ENCODE data around the gene RASD2. TPM values are rescaled to one million over a fixed set of nuclear protein-coding genes. Genes with fewer than 3 reads are reported as not detected.

The RASD2 gene
- total RNA-seq, 4 donors from 2014 or later, result 0.06 to 0.26 (median 0.19) TPM; not detected in 1

DNA sequence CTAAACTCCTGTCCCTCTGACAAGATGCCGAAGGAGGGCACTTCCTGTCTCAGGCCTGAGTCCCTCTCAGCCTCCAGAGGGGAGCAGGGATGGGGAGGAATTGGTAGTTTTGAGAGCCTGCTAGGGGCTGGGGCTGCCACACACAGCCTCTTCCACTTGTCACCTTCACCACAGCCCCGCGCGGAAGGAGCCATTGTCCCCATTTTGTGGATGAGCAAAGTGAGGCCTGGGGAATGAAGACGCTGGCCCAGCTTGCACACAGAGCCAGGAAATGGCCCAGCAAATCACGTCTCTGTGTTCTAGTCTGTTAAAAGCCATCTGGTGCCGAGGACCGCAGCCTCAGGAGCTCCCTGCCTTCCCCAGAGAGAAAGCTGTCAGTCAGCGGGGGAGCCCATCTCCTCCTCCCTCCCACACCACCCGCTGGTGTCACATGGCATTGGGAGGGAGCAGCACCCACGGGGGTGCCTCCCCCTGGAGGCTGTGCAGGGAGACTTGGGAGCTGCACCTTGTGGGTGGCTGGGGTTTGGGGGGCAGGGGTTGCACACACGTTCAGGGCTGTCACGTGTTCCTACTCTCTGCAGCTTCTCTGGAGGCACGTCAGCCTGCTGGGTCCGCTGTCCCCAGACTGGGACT lies 34.6 kb downstream of the RASD2 start:
- Histone ChIP-seq H3K27me3 (peaks cover 0 to 35% (median 0%) of the 10 kb centered on the region in 4 donors), H3K36me3 (no peaks in the 10 kb centered on the region), H3K9me3 (no peaks in the 10 kb centered on the region), H3K4me1 (no peaks in the 10 kb centered on the region), H3K4me3 (no peak overlapping the region), H3K27ac (no peak overlapping the region)
- intact Hi-C loops (cut with DNase I), result no loop called here
- TF ChIP-seq, protein P1, sequence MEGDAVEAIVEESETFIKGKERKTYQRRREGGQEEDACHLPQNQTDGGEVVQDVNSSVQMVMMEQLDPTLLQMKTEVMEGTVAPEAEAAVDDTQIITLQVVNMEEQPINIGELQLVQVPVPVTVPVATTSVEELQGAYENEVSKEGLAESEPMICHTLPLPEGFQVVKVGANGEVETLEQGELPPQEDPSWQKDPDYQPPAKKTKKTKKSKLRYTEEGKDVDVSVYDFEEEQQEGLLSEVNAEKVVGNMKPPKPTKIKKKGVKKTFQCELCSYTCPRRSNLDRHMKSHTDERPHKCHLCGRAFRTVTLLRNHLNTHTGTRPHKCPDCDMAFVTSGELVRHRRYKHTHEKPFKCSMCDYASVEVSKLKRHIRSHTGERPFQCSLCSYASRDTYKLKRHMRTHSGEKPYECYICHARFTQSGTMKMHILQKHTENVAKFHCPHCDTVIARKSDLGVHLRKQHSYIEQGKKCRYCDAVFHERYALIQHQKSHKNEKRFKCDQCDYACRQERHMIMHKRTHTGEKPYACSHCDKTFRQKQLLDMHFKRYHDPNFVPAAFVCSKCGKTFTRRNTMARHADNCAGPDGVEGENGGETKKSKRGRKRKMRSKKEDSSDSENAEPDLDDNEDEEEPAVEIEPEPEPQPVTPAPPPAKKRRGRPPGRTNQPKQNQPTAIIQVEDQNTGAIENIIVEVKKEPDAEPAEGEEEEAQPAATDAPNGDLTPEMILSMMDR (IDR thresholded peaks at IDR 0.05), result no peak
- TF ChIP-seq POLR2A (IDR thresholded peaks at IDR 0.05), result no peak
- no peak for DNase-seq
- WGBS, 2 donors, result 77% methylated on average over 5 of the region's 15 CpGs; no CpG with 5 or more reads in 1 of the 2 donors

DNA sequence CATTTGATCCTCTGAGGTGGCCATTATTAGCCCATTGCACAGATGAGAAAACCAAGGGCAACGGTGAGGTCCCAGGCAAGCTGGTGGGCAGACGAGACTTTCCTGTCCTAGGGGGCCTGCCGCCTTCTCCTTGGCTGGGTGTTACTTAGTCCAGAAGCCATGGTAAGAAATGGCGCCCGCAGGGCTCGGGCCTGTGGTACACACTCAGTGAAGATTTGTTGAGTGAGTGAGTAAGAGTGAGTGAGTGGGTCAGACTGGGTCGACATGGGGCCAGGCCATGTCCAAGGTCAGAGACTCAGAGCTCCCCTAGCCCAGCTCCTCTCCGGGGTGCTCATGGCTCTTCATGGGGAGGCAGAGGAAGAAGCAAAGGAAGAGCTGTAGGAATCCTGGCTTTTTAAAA lies 36.0 kb downstream of the RASD2 start:
- TF ChIP-seq POLR2A (IDR thresholded peaks at IDR 0.05), result no peak
- TF ChIP-seq, protein P1 (IDR thresholded peaks at IDR 0.05), result no peak
- 77 to 91% methylated on average over 5 to 7 of the region's 8 CpGs for WGBS, 2 donors
- no peak overlapping the region for H3K27ac ChIP-seq
- H3K36me3 ChIP-seq, result no peaks in the 10 kb centered on the region
- no peaks in the 10 kb centered on the region for H3K9me3 ChIP-seq
- H3K4me3 ChIP-seq, result no peak overlapping the region
- DNase-seq, result no peak
- H3K4me1 ChIP-seq, result no peaks in the 10 kb centered on the region
- intact Hi-C loops (cut with DNase I), result no loop called here
- peaks cover 0 to 24% (median 0%) of the 10 kb centered on the region in 4 donors for H3K27me3 ChIP-seq

DNA sequence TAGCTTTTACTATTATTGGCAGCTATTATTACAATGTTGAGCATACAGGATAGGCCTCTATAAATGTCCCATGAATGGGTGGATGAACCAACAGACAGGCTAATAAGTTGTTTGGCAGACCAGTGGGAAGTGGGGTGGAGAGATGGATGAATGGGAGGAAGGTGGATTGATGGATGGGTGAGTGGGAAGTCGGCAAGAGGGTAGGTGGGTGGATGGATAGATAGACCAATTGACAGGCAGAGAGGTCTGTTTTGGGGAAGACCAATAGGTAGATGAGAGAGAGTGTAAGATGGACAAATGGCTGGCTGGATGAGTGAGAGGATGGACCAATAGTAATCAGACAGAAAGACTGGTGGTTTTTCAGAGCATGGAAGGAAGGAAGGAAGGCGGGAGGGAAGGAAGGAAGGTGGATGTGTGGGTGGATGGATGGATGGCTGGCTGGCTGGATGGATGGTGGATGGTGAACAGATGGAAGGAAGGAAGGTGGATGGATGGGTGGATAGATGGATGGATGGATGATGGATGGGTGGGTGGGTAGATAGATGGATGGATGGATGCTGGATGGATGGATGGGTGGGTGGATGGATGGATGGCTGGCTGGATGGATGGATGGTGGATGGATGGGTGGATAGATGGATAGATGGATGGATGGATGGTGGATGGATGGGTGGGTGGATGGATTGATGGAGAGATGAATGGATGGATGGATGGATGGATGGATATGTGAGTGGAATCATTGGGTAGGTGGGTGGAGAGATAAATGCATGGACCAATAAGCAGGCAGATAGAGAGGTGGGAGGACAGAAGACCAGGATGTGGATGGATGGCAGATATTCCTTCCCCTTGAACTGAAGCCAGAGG lies 37.4 kb downstream of the RASD2 start:
- TF ChIP-seq, protein P1 (IDR thresholded peaks at IDR 0.05), result no peak
- no peak for TF ChIP-seq POLR2A (IDR thresholded peaks at IDR 0.05)
- peaks cover 0 to 24% (median 0%) of the 10 kb centered on the region in 4 donors for H3K27me3 ChIP-seq
- DNase-seq, result no peak
- H3K27ac ChIP-seq, result no peak overlapping the region
- H3K4me1 ChIP-seq, result peaks cover 0 to 7% (median 4%) of the 10 kb centered on the region in 3 donors
- intact Hi-C loops (cut with DNase I), result no loop called here
- H3K9me3 ChIP-seq, result no peaks in the 10 kb centered on the region
- WGBS, 2 donors, result 80% methylated on average over 2 of the region's 2 CpGs
- H3K36me3 ChIP-seq, result no peaks in the 10 kb centered on the region
- H3K4me3 ChIP-seq, result no peak overlapping the region

DNA sequence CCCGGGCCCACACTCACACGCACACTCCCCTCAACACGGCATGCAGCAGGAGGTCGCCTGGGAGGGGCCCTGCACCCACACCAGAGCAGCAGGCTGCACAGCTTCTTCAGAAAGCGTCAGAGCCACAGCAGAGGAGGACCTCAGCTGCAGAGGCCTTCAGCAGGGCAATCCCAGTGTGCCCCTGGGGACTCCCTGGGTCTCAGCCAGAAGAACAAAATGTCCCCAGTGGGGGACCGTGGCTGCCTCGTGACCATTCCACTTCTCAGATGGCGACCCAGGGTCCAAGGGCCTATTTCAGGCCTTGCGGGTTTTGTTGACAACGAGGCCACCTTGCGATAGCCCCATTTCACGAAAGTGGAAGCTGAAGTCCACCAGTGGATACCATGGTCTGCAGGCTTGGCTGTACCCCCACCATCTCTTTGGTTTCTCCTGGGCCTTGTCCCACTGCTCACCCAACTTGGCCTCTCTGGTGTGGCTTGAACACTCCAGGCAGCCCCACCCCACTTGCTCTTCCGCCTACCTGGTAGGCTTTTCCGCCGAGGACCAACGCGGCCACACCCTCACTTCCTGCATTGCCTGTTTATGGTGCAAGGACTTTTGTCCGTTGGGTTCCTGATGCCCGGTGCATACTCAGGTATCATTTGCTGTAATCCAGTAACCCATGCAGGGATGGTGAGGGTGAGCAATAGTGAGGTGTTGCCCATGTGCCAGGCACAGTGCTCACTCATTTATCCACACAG lies 38.4 kb downstream of the RASD2 start:
- no peaks in the 10 kb centered on the region for H3K36me3 ChIP-seq
- no peak overlapping the region for H3K4me3 ChIP-seq
- intact Hi-C loops (cut with DNase I), result no loop called here
- DNase-seq, result no peak
- no peaks in the 10 kb centered on the region for H3K9me3 ChIP-seq
- H3K27me3 ChIP-seq, result peaks cover 0 to 17% (median 0%) of the 10 kb centered on the region in 4 donors
- TF ChIP-seq POLR2A (IDR thresholded peaks at IDR 0.05), result no peak
- TF ChIP-seq, protein P1 (IDR thresholded peaks at IDR 0.05), result no peak
- peaks cover 0 to 10% (median 8%) of the 10 kb centered on the region in 3 donors for H3K4me1 ChIP-seq
- H3K27ac ChIP-seq, result no peak overlapping the region
- WGBS, 2 donors, result 80 to 81% methylated on average over 13 of the region's 19 CpGs

All from esophagus squamous epithelium (tissue), 5 donors.